IPS DF 4.7 (cell line): ENCODE measurements around the gene RGL2.
"Not testable (repeated sequence)": the region's sequence is repeated elsewhere in the genome, so short reads cannot be mapped to it uniquely, and the experiment has no call there.

ENCODE experiments used
- DNase-seq: peaks from one replicate; pipeline ENCODE4 v3.0.0-alpha.2; 2013; ENCODE audit warnings: low spot score; ENCODE audit errors: extremely low read depth

Gene RGL2

GRCh38 chr6:33298773-33299236 is at the start of gene RGL2:
Gene RGL2 (minus strand): TSS chr6:33298942. CDS start chr6:33298610, 332 bp downstream.
- DNase-seq, result no peak

- no peak for DNase-seq
These were observed 49.1 kb upstream of the RGL2 start for GRCh38 chr6:33347816-33348215.

GRCh38 chr6:33346972-33347371 is 48.2 kb upstream of the RGL2 start:
- not testable (repeated sequence) for DNase-seq

- no peak for DNase-seq
These were observed 46.3 kb upstream of the RGL2 start for GRCh38 chr6:33344701-33345697.

- DNase-seq, result no peak
These were observed 45.3 kb upstream of the RGL2 start for GRCh38 chr6:33343953-33344611.

- DNase-seq, result not testable (repeated sequence)
These were observed 44.8 kb upstream of the RGL2 start for GRCh38 chr6:33343606-33343952.

DNA sequence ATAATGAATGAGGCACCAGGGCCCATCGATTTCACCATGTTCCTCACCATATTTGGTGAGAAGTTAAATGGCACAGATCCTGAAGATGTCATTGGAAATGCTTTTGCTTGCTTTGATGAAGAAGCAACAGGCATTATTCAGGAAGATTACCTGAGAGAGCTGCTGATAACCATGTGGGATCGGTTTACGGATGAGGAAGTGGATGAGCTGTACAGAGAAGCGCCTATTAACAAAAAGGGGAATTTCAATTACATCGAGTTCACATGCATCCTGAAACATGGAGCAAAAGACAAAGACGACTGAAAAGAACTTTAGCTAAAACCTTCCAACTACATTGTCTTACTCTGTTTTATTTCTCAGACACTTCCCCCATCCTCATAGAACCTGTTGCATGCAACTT is 40.5 kb upstream of the RGL2 start:
- no peak for DNase-seq

GRCh38 chr6:33336495-33336894 is 37.8 kb upstream of the RGL2 start:
- DNase-seq, result no peak

DNA sequence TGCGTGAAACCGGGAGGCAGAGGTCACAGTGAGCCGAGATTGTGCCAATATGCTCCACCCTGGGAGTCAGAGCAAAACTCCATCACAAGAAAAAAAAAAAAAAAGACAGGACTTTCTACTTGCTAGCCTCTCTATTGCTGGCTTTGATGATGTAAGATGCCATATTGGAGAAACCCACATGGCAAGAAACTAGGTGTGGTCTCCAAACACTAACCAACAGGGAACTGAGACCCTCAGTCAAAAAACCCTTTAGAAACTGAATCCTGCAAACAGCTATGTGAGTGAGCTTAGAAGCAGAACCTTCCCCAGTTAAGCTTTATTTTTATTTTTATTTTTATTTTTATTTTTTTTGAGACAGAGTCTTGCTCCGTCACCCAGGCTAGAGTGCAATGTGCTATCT is 37.2 kb upstream of the RGL2 start:
- DNase-seq, result no peak

GRCh38 chr6:33333666-33334065 is 34.9 kb upstream of the RGL2 start:
- DNase-seq, result no peak

- DNase-seq, result no peak
These were observed 32.0 kb upstream of the RGL2 start for GRCh38 chr6:33330736-33331135.

- DNase-seq, result no peak
These were observed 30.3 kb upstream of the RGL2 start for GRCh38 chr6:33329058-33329457.

DNA sequence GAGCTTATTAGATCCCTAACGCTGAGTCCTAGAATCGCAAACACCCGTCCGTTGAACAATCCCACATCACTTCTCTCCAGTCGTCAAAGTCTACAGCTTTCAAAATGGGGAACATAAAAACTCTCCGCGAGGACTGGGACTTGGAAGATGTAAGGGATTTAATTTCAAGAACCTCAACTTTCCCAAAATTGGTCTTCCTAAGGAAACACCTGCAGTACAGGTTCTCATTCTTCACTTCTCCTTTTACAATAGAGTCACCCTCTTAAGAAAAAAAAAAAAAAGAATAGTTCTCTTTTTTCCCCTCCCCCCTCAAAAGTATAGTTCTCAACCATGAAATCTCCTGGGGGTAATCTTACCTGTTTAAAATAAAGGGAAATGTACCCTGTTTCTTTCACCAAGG is 25.4 kb upstream of the RGL2 start:
- no peak for DNase-seq

GRCh38 chr6:33323623-33323948 is 24.8 kb upstream of the RGL2 start:
- DNase-seq, result no peak

DNA sequence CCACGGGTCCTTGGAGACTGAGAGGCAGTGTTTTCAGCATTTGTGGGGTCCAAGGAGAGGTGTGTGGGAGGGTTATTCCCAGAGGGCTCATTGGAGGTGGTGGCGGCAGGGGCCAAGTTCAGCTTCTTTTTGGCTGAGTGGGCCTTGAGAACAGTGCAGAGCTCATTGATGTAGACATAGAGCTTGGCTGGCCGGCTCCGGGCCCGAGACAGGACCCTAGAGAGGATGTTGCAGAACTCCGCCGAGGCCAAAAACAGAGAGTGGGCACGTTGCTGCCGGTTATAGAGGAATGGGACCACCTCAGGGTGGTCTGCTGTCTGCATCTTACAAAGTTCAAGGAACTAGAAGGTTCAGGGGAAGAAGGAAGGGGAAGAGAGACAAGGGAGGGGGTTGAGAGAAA is 22.5 kb upstream of the RGL2 start:
- DNase-seq, result no peak

GRCh38 chr6:33320315-33321181 is 21.8 kb upstream of the RGL2 start:
- no peak for DNase-seq

DNA sequence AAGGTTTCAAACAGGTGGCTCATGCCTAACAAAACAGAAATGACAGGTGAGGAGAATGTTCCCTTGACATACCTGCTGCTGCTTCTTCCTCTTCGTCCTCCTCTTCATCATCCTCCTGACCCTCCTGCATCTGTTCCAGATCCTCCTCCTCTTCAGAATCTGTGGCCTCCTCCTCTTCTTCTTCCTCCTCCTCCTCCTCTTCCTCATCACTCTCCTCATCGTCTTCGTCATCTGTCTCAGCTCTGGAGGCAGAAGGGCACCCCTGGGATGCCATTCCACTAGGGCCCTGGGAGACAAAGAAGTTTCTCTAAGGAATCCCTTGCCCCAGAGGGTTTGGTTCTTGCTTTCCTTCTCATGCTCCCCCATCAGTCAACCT is 21.2 kb upstream of the RGL2 start:
- no peak for DNase-seq

GRCh38 chr6:33318426-33319073 is 19.8 kb upstream of the RGL2 start:
- DNase-seq, result no peak

- DNase-seq, result peak; percentile 98
These were observed 19.1 kb upstream of the RGL2 start, which contains the start of gene ZBTB22 for GRCh38 chr6:33317669-33318425. Gene ZBTB22 (minus strand): TSS chr6:33317744. CDS start chr6:33316916, 828 bp downstream.

GRCh38 chr6:33317419-33317668 is 18.6 kb upstream of the RGL2 start:
- DNase-seq, result no peak
